Breast epithelium (tissue), 4 donors: Measurements from ENCODE around the gene RPS6KB2. TPM values are rescaled to one million over a fixed set of nuclear protein-coding genes. Genes with fewer than 3 reads are reported as not detected.

Source experiments
- DNase-seq, 2 donors: peaks; one replicate each; pipeline ENCODE4 v3.0.0-alpha.2; 2019; ENCODE audit warnings: low spot score in 2 of 2
- H3K27ac ChIP-seq, 2 donors: fragments of 200-600 bp; sonication (generic) in 1 of 2; one replicate each; pipeline ENCODE4 v1.5.1; 2016 to 2019; ENCODE audit warnings: mild to moderate bottlenecking in 1 of 2
- H3K27me3 ChIP-seq, 2 donors: fragments of 200-600 bp; sonication (generic) in 1 of 2; one replicate each; pipeline versions ENCODE4 v1.5.1 to v1.6.0; 2017 to 2019; ENCODE audit warnings: control low read depth in 1 of 2, mild to moderate bottlenecking in 1 of 2
- H3K36me3 ChIP-seq: fragments of 200-600 bp; one replicate; pipeline ENCODE4 v1.5.1; 2019
- H3K4me1 ChIP-seq, 2 donors: fragments of 200-600 bp; sonication (generic); one replicate each; pipeline ENCODE4 v1.5.1; 2016 to 2019; ENCODE audit warnings: control low read depth in 1 of 2
- H3K4me3 ChIP-seq, 3 donors: fragments of 200-600 bp; sonication (generic); 1 replicate in 2 of 3; 2 replicates in 1 of 3; pipeline ENCODE4 v1.5.1; 2016 to 2019; ENCODE audit warnings: mild to moderate bottlenecking in 3 of 3, moderate library complexity in 2 of 3
- H3K9me3 ChIP-seq, 2 donors: fragments of 200-600 bp; sonication (generic) in 1 of 2; one replicate each; pipeline ENCODE4 v1.5.1; 2016 to 2019; ENCODE audit warnings: control low read depth in 1 of 2
- POLR2A ChIP-seq: fragments of 450-650 bp; IDR thresholded peaks from one replicate; pipeline ENCODE4 v1.6.1; 2016; ENCODE audit warnings: antibody characterized with exemption, mild to moderate bottlenecking, moderate library complexity
- POLR2AphosphoS5 ChIP-seq, 3 donors: sonication (generic); formaldehyde crosslinking; IDR thresholded peaks; one replicate each; pipeline ENCODE4 v1.6.1; 2017; ENCODE audit warnings: antibody characterized with exemption in 3 of 3
- intact Hi-C: fragments of 100-400 bp; cut with DNase I; formaldehyde crosslinking; loops from one replicate; pipeline ENCODE4 v1.15.1; 2023; ENCODE audit warnings: low total_unique reads
- total RNA-seq, 3 donors: library from RNA; depleted of rRNA; stranded (reverse); fragments of >200 nt; gene quantifications; one replicate each; pipeline ENCODE4 v1.1.0, GENCODE V29; 2016
- TF ChIP-seq, protein P1 (sequence below), 3 donors: fragments of 450-650 bp; IDR thresholded peaks; one replicate each; pipeline ENCODE4 v1.5.1; 2016 to 2017; ENCODE audit warnings: antibody characterized with exemption in 3 of 3, mild to moderate bottlenecking in 3 of 3, moderate library complexity in 3 of 3

Gene RPS6KB2
- total RNA-seq, 3 donors from 2014 or later = 28.0 to 41.6 (median 40.1) TPM

DNA sequence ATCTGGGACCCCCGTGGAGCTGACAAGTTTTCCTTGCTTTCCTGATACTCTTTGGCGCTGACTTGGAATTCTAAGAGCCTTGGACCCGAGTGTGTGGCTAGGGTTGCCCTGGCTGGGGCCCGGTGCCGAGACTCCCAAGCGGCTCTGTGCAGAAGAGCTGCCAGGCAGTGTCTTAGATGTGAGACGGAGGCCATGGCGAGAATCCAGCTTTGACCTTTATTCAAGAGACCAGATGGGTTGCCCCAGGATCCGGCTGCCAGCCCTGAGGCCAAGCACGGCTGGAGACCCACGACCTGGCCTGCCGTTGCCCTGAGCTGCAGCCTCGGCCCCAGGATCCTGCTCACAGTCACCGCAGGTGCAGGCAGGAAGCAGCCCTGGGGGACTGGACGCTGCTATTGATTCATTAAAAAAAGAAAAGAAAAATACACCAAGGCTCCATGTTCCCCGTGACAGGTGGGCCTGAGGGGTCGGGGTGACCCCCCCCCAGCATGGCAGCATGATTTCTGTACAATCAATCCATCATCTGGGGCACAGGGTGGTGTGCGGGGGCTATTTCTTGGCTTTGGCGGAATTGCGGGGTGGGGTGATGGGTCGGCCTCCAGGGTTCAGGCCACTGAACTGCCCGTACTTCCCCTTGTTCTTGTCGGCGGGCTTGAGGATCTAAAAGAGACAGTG lies 30.2 kb upstream of the RPS6KB2 start:
- Histone ChIP-seq H3K9me3 (no peaks in the 10 kb centered on the region), H3K27me3 (no peaks in the 10 kb centered on the region), H3K27ac (no peak overlapping the region), H3K4me3 (no peak overlapping the region), H3K36me3 (no peaks in the 10 kb centered on the region), H3K4me1 (peaks cover 12 to 14% of the 10 kb centered on the region in 2 donors)
- intact Hi-C loops = loop anchor here (10.0 kb wide), 1 partner anchor 107 kb away; the partner anchor contains the start of genes CDK2AP2 and PITPNM1
- no peak for DNase-seq
- TF ChIP-seq POLR2A (no peak), POLR2AphosphoS5 (IDR thresholded peaks at IDR 0.05) (no peak)
- TF ChIP-seq, protein P1, sequence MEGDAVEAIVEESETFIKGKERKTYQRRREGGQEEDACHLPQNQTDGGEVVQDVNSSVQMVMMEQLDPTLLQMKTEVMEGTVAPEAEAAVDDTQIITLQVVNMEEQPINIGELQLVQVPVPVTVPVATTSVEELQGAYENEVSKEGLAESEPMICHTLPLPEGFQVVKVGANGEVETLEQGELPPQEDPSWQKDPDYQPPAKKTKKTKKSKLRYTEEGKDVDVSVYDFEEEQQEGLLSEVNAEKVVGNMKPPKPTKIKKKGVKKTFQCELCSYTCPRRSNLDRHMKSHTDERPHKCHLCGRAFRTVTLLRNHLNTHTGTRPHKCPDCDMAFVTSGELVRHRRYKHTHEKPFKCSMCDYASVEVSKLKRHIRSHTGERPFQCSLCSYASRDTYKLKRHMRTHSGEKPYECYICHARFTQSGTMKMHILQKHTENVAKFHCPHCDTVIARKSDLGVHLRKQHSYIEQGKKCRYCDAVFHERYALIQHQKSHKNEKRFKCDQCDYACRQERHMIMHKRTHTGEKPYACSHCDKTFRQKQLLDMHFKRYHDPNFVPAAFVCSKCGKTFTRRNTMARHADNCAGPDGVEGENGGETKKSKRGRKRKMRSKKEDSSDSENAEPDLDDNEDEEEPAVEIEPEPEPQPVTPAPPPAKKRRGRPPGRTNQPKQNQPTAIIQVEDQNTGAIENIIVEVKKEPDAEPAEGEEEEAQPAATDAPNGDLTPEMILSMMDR (IDR thresholded peaks at IDR 0.05) = no peak

DNA sequence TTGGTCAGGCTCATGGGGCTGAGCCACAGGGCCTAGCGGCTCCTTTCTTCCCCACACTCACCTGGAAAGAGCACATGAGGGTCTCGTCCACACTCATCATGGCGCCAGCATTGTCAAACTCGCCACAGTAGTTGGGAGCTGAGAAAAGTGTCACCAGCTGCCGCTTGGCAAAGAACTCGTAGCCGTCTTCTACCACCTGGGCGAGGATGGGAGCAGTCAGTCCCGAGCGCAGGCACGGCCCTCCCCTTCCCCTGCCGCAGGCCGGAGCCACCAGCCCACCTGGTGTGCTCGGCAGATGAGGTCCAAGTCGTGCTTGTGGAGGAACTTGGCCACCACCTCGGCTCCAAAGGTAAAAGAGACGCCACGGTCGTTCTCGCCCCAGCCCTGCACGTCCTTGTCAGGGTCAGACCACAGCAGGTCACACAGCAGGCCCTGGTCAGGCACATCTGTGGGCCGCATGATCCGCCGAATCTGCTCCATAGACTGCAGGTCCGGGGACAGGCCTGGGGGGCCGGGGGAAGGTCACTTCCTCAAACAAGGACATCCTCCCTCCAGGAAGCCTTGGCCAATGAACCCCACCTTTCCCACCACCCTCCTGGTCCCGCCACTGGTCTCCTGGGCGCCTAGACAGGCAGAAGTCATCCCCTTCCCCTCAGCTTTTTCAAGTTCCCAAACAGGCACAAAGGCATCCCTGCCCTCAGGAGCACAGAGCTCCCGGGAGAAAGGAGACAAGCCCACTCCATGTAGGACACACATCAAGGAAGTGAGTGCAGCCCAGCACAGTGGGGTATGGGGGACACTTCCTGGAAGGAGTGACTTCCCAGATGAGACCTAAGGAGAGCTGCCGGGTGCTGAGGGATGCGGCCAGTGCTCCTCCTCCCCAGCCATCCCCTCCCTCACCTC lies 29.4 kb upstream of the RPS6KB2 start:
- DNase-seq = no peak
- no peaks in the 10 kb centered on the region for H3K27me3 ChIP-seq
- peaks cover 12 to 14% of the 10 kb centered on the region in 2 donors for H3K4me1 ChIP-seq
- TF ChIP-seq, protein P1 (IDR thresholded peaks at IDR 0.05) = no peak
- TF ChIP-seq POLR2AphosphoS5 (IDR thresholded peaks at IDR 0.05) (no peak), POLR2A (no peak)
- H3K9me3 ChIP-seq = no peaks in the 10 kb centered on the region
- H3K27ac ChIP-seq = peak overlapping the region in 1 of 2 donors; percentile 92
- intact Hi-C loops = loop anchor here (10.0 kb wide), 1 partner anchor 106 kb away; the partner anchor contains the start of genes CDK2AP2 and PITPNM1
- no peak overlapping the region for H3K4me3 ChIP-seq
- no peaks in the 10 kb centered on the region for H3K36me3 ChIP-seq

DNA sequence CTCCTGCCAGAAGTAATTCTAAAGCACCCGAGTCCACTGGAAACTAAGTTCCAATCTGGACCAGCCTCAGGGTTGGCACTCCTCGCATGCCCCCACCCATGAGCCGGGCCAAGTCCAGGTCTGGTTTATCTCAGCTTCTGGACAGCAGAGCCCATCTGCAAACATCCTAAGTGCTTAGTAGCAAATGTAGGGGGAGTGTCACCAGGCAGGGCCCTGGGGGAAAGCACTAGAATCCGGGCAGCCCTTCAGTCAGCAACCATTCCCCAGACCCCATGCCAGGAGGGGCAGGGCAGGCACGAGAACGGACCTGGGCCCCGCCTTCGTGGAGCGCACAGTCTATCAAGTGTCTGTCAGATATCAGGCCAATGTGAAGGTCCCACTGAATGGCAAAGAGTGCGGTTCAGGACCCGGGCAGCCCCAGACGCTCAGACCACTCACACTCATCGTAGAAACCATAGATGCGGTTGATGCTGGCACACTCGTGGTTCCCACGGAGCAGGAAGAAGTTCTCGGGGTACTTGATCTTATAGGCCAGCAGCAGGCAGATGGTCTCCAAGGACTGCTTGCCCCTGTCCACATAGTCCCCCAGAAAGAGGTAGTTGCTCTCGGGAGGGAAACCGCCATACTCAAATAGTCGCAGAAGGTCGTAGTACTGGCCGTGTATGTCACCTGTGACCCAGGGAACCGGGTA lies 27.9 kb upstream of the RPS6KB2 start:
- DNase-seq = no peak
- H3K27ac ChIP-seq = peak overlapping the region; percentile 92 to 97
- intact Hi-C loops = no loop called here

DNA sequence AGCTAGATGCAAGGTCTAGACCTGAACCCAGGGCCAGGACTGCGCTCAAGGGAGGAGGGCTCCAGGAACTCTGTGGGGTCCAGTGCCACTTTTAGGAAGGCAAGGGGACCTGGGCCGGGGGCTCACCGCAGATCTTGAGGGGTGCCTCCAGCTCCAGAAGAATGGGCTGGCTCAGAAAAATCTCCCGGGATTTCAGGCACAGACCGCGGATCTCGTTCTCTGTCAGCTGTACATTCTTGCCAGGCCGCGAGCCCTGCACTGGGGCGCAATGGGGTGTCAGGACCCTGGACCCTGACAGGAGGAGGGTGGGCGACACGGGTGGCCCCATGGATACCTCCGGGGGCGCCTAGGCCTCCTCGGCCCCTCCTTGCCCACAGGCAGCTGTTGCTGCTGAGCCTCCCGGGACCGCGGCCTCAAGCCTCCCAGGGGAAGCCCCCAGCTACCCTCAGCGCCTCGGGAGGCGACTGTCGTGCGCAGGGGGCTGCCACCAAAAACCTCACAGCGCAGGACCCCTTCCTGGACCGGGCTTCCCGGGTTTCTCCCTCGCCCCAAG lies 27.3 kb upstream of the RPS6KB2 start:
- Histone ChIP-seq H3K27ac (peak overlapping the region; percentile 92 to 97), H3K4me1 (peaks cover 12 to 14% of the 10 kb centered on the region in 2 donors), H3K36me3 (no peaks in the 10 kb centered on the region), H3K4me3 (peak overlapping the region; percentile 88 to 90 (median 90)), H3K9me3 (no peaks in the 10 kb centered on the region), H3K27me3 (no peaks in the 10 kb centered on the region)
- intact Hi-C loops = no loop called here
- TF ChIP-seq, protein P1 (IDR thresholded peaks at IDR 0.05) = no peak
- DNase-seq = no peak

More for the DNA sequence above, 27.9 kb upstream of the RPS6KB2 start:
- Histone ChIP-seq H3K4me3 (peak overlapping the region; percentile 88 to 90 (median 90)), H3K36me3 (no peaks in the 10 kb centered on the region), H3K4me1 (peaks cover 12 to 14% of the 10 kb centered on the region in 2 donors), H3K9me3 (no peaks in the 10 kb centered on the region), H3K27me3 (no peaks in the 10 kb centered on the region)
- TF ChIP-seq, protein P1 (IDR thresholded peaks at IDR 0.05) = no peak
- TF ChIP-seq POLR2AphosphoS5 (IDR thresholded peaks at IDR 0.05) (no peak), POLR2A (no peak)
